Activated B cell treated with CpG ODN at 0.5 μM for 24 hours (primary cell): Measurements from ENCODE around the gene PTPN14. TPM values are rescaled to one million over a fixed set of nuclear protein-coding genes. Genes with fewer than 3 reads are reported as not detected.

Experiments
- ATAC-seq: fragments of 200-7000 bp; cut with Tn5 transposase; one replicate; pipeline ENCODE4 v1.10.0; 2021; ENCODE audit warnings: low read depth, mild to moderate bottlenecking, moderate library complexity
- CTCF ChIA-PET: fragments of 350-600 bp; sonication (Branson Sonifier 250); formaldehyde crosslinking; loops from one replicate; lab custom pipeline; 2021; ENCODE audit warnings: antibody characterized with exemption; lab: Charles Lee
- POLR2A ChIA-PET: fragments of 350-600 bp; sonication (Branson Sonifier 250); formaldehyde crosslinking; loops from one replicate; lab custom pipeline; 2021; ENCODE audit warnings: antibody characterized with exemption; lab: Charles Lee
- DNase-seq: peaks from one replicate; pipeline ENCODE4 v3.0.0; 2022
- H3K27ac Mint-ChIP-seq: one replicate; pipeline ENCODE4 v1.8.0; 2020; ENCODE audit warnings: mixed read lengths
- H3K27me3 Mint-ChIP-seq: one replicate; pipeline ENCODE4 v1.8.0; 2021; ENCODE audit warnings: mixed read lengths
- H3K36me3 Mint-ChIP-seq: one replicate; pipeline ENCODE4 v1.8.0; 2021; ENCODE audit warnings: low read depth, mixed read lengths
- H3K4me1 Mint-ChIP-seq: one replicate; pipeline ENCODE4 v1.8.0; 2021; ENCODE audit warnings: mixed read lengths
- H3K4me3 Mint-ChIP-seq: one replicate; pipeline ENCODE4 v1.8.0; 2020; ENCODE audit warnings: mild to moderate bottlenecking, mixed read lengths
- H3K9me3 Mint-ChIP-seq: one replicate; pipeline ENCODE4 v1.8.0; 2020; ENCODE audit warnings: mixed read lengths
- intact Hi-C: fragments of 100-400 bp; cut with micrococcal nuclease; formaldehyde crosslinking; loops from one replicate; pipeline ENCODE4 v1.15.1; 2024
- total RNA-seq: library from RNA; stranded (reverse); gene quantifications from 2 replicates; pipeline ENCODE4 v1.2.3, GENCODE V29; 2022
- TF ChIP-seq, protein P1 (sequence below): fragments of 200-600 bp; IDR thresholded peaks from one replicate; pipeline ENCODE4 v1.8.0; 2022; ENCODE audit warnings: antibody characterized with exemption, mild to moderate bottlenecking

The PTPN14 gene
- total RNA-seq, 1 donor from 2014 or later: not detected

DNA sequence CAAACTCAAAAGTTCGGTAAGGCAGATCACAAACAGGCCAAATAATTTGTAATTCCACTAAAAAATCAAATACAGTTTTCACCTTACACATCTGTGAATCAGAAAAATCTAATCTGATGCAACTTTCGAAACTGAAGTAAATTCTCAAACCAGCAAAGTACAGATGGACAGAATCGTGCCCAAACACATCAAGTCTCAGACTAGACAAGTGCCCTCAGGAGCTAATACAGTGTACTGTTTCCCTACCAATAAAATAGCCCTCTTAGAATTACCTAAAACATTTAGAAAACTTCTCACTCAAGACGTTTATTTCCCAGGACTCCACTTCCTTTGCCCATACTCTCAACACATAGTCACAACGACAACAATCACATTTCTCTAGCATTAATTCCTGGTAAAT is 136.3 kb downstream of the PTPN14 start:
- Mint-ChIP-seq H3K36me3 (no peaks in the 10 kb centered on the region), H3K4me3 (no peak overlapping the region), H3K27ac (no peak overlapping the region), H3K9me3 (peaks cover 5% of the 10 kb centered on the region), H3K4me1 (no peaks in the 10 kb centered on the region), H3K27me3 (peaks cover 4% of the 10 kb centered on the region)
- CTCF ChIA-PET: no interaction called here
- intact Hi-C loops: no loop called here
- TF ChIP-seq, protein P1, sequence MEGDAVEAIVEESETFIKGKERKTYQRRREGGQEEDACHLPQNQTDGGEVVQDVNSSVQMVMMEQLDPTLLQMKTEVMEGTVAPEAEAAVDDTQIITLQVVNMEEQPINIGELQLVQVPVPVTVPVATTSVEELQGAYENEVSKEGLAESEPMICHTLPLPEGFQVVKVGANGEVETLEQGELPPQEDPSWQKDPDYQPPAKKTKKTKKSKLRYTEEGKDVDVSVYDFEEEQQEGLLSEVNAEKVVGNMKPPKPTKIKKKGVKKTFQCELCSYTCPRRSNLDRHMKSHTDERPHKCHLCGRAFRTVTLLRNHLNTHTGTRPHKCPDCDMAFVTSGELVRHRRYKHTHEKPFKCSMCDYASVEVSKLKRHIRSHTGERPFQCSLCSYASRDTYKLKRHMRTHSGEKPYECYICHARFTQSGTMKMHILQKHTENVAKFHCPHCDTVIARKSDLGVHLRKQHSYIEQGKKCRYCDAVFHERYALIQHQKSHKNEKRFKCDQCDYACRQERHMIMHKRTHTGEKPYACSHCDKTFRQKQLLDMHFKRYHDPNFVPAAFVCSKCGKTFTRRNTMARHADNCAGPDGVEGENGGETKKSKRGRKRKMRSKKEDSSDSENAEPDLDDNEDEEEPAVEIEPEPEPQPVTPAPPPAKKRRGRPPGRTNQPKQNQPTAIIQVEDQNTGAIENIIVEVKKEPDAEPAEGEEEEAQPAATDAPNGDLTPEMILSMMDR: no peak
- ATAC-seq (no peak), DNase-seq (no peak)
- POLR2A ChIA-PET: no interaction called here

DNA sequence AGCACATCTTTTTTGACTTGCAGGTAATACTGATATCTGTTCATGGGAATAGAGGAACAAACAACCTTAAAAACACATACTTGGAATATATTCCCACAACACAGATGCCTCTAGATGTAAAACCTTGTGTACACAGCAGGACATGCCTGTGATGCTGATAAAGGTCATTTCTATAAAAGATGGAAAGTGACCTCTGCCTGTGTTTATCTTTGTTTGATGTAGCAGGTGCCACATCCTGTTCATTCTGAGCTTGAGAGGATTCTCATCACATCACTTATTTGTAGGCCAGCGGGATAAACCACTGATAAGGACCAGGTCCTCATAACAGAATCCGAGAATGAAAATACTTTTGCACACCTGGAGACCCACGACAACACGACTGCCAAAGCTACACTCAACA is 136.7 kb downstream of the PTPN14 start:
- H3K9me3 Mint-ChIP-seq: peaks cover 5% of the 10 kb centered on the region
- peaks cover 4% of the 10 kb centered on the region for H3K27me3 Mint-ChIP-seq
- no peak overlapping the region for H3K4me3 Mint-ChIP-seq
- TF ChIP-seq, protein P1: no peak
- CTCF ChIA-PET: no interaction called here
- ATAC-seq: no peak
- H3K36me3 Mint-ChIP-seq: no peaks in the 10 kb centered on the region
- no peak for DNase-seq
- POLR2A ChIA-PET: no interaction called here
- no peaks in the 10 kb centered on the region for H3K4me1 Mint-ChIP-seq
- H3K27ac Mint-ChIP-seq: no peak overlapping the region
- intact Hi-C loops: no loop called here

DNA sequence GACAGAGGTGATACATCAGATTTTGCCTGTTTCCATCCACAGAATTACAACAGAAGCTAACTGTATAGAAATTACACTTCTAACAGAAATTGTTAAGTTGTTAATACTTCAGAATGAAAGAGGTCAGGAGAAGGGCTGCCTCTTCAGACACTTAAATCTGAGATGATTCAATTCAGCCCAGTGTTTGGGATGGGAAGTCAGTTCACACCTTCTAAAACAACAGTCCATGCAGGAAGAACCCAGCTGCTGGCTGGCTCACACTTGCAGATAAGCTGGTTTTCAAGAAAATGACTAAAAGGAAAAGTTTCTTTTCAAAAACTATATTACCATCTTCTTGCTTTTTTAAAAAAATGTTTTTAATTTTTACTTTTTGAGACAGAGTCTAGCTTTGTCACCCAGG is 138.1 kb downstream of the PTPN14 start:
- Mint-ChIP-seq H3K4me1 (no peaks in the 10 kb centered on the region), H3K27me3 (peaks cover 4% of the 10 kb centered on the region), H3K4me3 (no peak overlapping the region), H3K9me3 (peaks cover 5% of the 10 kb centered on the region), H3K36me3 (no peaks in the 10 kb centered on the region), H3K27ac (no peak overlapping the region)
- intact Hi-C loops: no loop called here
- CTCF ChIA-PET: no interaction called here
- TF ChIP-seq, protein P1: no peak
- DNase-seq (no peak), ATAC-seq (no peak)
- POLR2A ChIA-PET: no interaction called here

DNA sequence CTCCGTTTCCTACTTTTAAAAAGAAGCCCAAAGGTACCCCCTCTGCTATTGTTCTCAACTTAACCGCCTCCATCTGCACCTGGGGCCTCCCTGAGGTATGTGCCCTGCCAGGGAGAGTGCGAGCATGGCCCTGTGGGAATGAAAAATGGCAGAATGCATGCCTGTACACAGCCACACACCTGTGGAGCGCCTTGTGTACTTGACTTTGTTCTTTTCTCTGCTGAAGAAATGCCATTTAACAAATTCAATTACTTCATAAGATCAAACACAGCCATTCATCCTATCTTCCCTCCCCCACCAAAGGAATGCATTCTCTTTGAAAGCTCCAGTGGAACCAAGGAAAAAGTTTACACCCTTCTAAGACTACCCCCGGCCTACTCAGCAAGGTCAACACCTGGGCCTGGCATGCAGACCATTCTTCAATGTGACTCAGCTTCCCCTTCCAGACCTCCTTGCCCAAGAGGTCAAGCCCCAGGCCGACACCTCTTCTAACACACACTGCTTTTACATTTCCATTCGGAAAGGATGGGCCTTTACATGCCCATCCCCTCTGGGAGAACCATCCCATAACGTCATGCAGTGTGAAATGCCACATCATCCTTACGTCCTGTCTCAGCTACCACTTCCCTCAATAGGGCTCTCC is 146.7 kb downstream of the PTPN14 start:
- ATAC-seq (no peak), DNase-seq (no peak)
- no peaks in the 10 kb centered on the region for H3K36me3 Mint-ChIP-seq
- no peak overlapping the region for H3K27ac Mint-ChIP-seq
- no peaks in the 10 kb centered on the region for H3K4me1 Mint-ChIP-seq
- H3K4me3 Mint-ChIP-seq: no peak overlapping the region
- TF ChIP-seq, protein P1: no peak
- ChIA-PET CTCF (no interaction called here), POLR2A (no interaction called here)
- H3K9me3 Mint-ChIP-seq: no peaks in the 10 kb centered on the region
- H3K27me3 Mint-ChIP-seq: no peaks in the 10 kb centered on the region
- intact Hi-C loops: no loop called here

DNA sequence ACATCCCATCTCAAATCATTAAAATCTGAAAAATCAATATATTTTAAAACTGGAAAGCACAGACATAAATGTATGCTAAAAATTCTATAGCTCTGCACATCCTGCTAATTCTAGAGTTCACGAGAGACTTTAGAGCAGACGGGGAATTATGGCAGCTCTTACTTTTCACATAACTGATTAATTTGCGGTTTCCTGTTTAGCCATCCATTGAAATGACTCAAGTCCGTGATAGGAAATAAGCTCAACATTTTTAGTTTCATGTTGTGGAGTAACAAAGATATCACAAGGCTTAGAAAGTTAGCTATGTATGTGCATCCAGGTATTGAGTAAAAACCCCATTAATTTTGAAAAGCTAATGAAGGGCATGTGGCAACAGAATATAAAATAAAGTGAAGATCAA is 147.2 kb downstream of the PTPN14 start:
- DNase-seq (no peak), ATAC-seq (no peak)
- TF ChIP-seq, protein P1: no peak
- H3K9me3 Mint-ChIP-seq: no peaks in the 10 kb centered on the region
- intact Hi-C loops: no loop called here
- POLR2A ChIA-PET: no interaction called here
- CTCF ChIA-PET: no interaction called here
- no peaks in the 10 kb centered on the region for H3K36me3 Mint-ChIP-seq
- peaks cover 2% of the 10 kb centered on the region for H3K27me3 Mint-ChIP-seq
- H3K4me1 Mint-ChIP-seq: no peaks in the 10 kb centered on the region
- H3K27ac Mint-ChIP-seq: no peak overlapping the region
- no peak overlapping the region for H3K4me3 Mint-ChIP-seq
